GM19455 (cell line): ENCODE results near the gene TTC8.

Experiments
- ATAC-seq: cut with Tn5 transposase; IDR thresholded peaks from one replicate; pipeline ENCODE4 v1.9.1; 2021; ENCODE audit not compliant: unreplicated experiment

TTC8 gene

GRCh38 chr14:88864198-88864597, 39.7 kb downstream of the TTC8 start:
- ATAC-seq = no peak

- ATAC-seq = no peak
Measured at GRCh38 chr14:88866305-88866704, 41.9 kb downstream of the TTC8 start.

DNA sequence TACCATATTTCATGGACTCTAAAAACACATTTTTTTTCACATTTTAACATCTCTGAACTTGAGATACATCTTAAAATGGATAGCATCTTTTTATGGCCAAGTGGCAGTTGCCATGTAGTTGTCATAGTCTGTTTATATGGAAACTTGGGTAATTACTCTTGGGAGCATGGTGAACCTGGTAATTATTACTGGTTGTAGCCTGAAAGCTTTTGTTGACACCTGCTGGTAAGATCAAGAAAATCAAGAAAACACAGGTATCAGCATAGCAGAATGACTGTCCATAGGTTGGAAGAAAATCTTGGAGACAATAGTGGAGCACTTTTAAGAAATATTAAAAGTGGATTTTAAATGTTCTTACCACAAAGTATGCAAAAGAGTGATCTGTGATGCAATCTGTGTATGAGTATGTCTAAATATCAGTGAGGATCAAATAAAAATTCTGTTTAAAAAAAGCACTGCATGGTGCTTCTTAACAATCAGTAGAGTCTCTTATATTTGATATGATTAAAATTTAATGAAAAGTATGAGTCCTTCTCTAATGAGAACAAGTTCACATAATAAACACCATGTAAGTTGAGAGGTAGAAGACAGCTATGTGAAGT, 44.2 kb downstream of the TTC8 start:
- ATAC-seq = no peak

GRCh38 chr14:88870777-88871176, 46.3 kb downstream of the TTC8 start:
- ATAC-seq = no peak

- ATAC-seq = no peak
Measured at GRCh38 chr14:88871429-88871828, 47.0 kb downstream of the TTC8 start.

GRCh38 chr14:88872976-88873375, 48.5 kb downstream of the TTC8 start:
- ATAC-seq = no peak

DNA sequence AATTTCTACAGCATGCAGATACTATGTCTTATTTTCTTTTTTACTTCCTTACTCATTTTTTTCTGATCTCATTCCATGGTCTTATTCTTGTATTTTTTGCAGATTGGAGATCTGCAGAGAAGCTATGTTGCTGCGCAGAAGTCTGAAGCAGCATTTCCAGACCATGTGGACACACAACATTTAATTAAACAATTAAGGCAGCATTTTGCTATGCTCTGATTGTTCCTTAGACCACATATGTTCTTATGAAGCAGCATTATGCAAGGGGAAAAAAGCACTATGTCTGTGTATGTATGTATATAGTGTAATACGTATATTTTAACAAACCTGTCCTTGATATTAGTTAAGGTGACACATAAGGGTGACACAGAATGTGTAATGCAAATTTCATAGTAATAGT, 52.7 kb downstream of the TTC8 start:
- ATAC-seq = no peak

- ATAC-seq = no peak
Measured at GRCh38 chr14:88879022-88879421, 54.6 kb downstream of the TTC8 start.

- no peak for ATAC-seq
Measured at GRCh38 chr14:88882236-88882635, 57.8 kb downstream of the TTC8 start.

DNA sequence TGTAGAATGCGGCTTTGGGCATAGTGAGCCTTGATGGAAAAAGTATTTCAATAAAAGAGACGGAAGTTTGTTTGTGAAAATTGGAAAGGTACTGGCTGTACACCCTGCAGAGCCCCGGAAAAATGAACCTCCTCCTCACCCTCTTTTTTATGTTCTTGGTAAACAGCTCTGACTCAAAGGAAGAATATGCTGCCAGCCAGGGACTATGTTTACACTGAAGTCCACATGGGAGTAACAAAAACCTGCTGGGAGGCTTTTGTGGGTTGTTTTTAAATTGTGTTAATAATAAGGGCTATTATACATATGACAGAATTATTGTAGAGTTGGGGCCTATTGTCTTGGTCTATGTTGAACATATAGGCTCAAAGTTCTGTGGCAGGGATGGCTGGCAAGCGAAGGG, 70.7 kb downstream of the TTC8 start:
- ATAC-seq = no peak

- no peak for ATAC-seq
Measured at GRCh38 chr14:88901189-88901588, 76.7 kb downstream of the TTC8 start.

DNA sequence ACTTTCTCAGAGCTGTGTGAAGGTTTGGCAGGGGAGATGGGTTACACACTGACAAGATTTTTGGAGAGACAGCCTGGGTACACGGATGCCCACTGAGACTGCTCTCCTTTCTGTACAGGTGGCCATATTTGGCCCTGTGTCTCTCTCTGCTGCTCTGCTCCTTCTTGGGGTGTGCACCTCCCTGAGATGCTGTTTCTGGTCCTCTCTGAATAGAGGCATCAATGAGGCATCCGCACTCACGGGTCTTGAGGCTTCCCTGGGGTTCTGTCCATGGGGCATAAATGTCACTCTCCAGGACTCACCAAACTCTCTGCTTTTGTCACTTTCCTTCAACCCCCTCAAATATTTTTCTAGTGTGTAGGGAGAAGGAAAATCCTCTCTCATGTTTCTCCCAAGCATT, 77.5 kb downstream of the TTC8 start:
- ATAC-seq = no peak

DNA sequence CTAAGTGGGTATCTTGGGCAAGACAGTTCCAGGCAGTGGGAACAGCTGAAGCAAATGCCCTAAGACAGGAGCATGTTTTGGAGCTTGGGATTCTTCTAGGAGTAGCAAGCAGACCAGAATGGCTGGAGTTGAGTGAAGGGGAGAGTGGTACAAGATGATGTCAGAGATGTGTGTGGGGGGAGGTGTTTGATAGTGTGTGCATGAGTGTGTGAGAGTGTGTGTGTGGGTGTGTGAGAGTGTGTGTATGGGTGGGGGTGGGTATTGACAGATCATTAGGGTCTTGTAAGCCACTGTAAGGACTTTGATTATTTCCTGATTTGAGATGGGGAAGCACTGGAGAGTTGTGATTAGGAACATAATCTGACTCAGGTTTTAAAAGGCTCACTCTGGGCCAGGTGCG, 78.4 kb downstream of the TTC8 start:
- ATAC-seq = no peak

DNA sequence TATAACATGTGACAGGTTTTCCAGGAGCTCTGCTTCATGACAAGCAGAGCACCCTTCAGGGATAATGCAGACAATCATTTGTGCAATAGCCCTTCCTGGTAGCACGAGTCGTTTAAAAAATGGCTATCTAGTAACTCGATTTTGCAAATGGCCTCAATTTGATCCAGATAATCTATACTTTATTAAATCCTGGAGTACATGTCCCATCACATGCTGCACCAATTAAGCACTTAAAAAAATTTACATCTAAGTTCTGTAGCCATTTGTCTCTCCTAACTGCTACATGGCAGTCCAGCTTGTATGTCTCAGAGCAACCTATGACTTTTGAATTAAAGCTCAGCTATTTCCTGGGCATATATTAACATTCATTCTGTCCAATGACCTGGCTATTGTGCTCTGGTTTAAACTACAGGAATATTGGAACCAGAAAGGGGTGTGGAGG, 79.8 kb downstream of the TTC8 start:
- ATAC-seq = no peak

DNA sequence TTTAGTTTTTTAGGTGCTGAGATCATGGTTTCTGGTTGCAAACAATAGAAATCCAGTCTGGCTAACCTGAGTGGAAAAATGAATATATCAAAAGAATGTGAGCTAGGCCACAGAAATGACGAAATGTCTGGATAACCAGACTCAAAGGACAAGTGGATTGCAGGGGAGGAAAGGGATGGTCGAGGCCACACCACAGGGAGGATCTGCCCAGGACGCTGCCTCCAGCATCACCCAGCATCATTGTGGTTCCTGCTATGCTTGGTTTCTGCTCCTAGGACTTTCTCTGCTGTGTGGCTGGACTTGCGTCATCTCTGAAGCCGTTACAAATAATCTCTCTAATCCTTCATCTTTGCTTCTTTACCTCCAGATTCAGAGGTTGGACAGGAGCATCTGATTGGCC, 80.4 kb downstream of the TTC8 start:
- ATAC-seq = no peak

DNA sequence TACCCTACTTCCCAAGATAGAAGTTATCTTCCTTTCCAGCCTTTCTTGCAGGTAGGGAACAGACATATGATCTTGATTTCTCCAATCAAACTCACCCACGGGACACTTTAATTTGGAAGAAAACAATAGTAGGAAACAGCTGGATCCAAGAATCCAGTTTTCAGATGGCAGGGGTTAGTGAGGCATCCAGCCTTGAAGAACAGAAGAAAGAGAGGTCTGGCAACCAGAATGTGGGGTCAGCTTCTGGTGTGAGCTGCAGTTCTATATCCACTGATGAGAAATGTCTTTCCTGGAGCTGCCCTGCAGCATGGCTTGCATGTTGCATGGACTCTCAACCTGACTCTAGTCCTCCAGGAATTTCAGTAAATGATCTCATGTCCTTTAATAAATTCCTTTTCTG, 83.8 kb downstream of the TTC8 start:
- no peak for ATAC-seq

GRCh38 chr14:88910386-88910785, 85.9 kb downstream of the TTC8 start:
- no peak for ATAC-seq

DNA sequence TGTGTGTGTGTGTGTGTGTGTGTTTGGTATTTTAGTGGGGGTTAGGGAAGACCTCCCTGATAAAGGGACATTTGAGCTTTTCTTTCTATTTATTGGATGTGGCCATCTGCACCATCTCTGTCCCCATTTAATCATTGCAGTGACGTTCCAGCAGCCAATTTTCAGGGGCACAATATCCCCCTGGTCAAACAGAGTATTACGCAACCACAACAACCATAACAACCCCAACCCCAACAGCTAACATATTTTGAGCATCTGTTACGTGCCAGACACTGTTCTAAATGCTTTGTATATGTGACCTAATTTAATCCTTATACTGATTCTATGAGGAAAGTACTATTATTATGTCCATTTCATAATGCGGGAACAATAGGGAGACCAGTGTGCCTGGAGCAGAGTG, 87.4 kb downstream of the TTC8 start:
- no peak for ATAC-seq

DNA sequence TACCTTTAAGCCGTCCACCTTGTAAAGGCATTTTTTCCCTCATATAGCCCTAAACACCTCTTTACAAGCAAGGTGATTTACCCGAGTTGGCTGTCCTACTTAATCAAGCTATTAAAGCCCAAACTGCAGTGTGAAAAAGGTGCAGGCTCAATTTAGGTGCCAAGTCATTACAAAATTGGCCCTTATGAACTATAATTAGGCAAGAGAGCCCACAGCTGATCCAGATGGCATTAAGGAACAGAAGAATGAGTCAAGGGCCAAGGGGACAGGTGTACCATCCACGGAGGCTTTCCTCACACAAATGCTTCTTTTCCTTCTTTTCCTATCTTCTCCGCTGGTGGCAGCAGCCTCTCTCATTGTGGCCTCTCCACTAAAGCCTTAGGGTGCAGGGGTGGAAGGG, 90.5 kb downstream of the TTC8 start:
- no peak for ATAC-seq

DNA sequence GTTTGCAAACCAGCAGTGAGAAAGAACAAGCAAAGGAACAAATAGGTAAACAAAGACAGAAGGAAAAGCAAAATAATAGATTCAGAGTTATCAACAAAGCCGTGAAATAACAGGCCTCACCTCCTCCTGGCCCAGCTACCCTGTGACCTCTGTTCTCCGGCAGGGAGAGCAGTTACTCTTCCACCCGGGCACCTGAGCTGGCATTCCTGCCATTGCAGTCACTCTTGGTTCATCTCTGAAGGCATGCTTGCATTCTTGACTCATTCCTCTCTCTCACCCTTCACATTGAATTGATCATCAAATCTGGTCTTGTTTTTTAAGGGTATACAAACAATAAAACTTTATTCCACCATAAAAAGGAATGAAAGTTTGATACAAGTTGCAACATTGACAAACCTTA, 95.1 kb downstream of the TTC8 start:
- ATAC-seq = no peak
